Body of pancreas (tissue), 4 donors: Measurements from ENCODE around the gene KMT2C. TPM values are rescaled to one million over a fixed set of nuclear protein-coding genes. Genes with fewer than 3 reads are reported as not detected.
"Not testable (repeated sequence)": the region's sequence is repeated elsewhere in the genome, so short reads cannot be mapped to it uniquely, and the experiment has no call there.

Source experiments
- ATAC-seq: fragments of 150-250 bp; one replicate; pipeline ENCODE4 v1.9.1; 2016
- DNase-seq, 4 donors: peaks; one replicate each; pipeline ENCODE4 v3.0.0-alpha.2; 2019
- H3K27ac ChIP-seq, 4 donors: fragments of 200-600 bp; sonication (generic); 1 replicate in 3 of 4; 2 replicates in 1 of 4; pipeline versions ENCODE4 v1.5.1 to v1.6.1; 2016 to 2019; ENCODE audit warnings: mild to moderate bottlenecking in 1 of 4, mixed read lengths in 1 of 4, moderate library complexity in 1 of 4
- H3K27me3 ChIP-seq, 2 donors: fragments of 200-600 bp; sonication (generic); one replicate each; pipeline ENCODE4 v1.6.0; 2016; ENCODE audit warnings: mild to moderate bottlenecking in 1 of 2
- H3K36me3 ChIP-seq, 2 donors: fragments of 200-600 bp; sonication (generic); replicated peaks in 1 of 2; 2 replicates each; pipeline ENCODE4 v1.5.1; 2016; ENCODE audit warnings: low read depth in 2 of 2; ENCODE audit not compliant: insufficient read depth in 1 of 2
- H3K4me1 ChIP-seq: fragments of 200-600 bp; sonication (generic); one replicate; pipeline ENCODE4 v1.6.0; 2016
- H3K4me3 ChIP-seq, 2 donors: fragments of 200-600 bp; sonication (generic); 1 replicate in 1 of 2; 2 replicates in 1 of 2; pipeline ENCODE4 v1.5.1; 2016 to 2019
- H3K9me3 ChIP-seq, 3 donors: fragments of 200-600 bp; sonication (generic); 1 replicate in 2 of 3; 2 replicates in 1 of 3; pipeline ENCODE4 v1.5.1; 2016
- CTCF ChIP-seq, 7 experiments: fragments of 450-650 bp in 4 of 7; fragments of 200-600 bp in 3 of 7; sonication (generic) in 3 of 7; IDR thresholded peaks; one replicate each; pipeline ENCODE4 v1.5.1; 2016 to 2019; ENCODE audit warnings: antibody characterized with exemption in 7 of 7
- POLR2A ChIP-seq, 3 donors: fragments of 450-650 bp; IDR thresholded peaks; one replicate each; pipeline ENCODE4 v1.6.1; 2016; ENCODE audit warnings: antibody characterized with exemption in 3 of 3, mild to moderate bottlenecking in 2 of 3
- WGBS, 2 donors: methylation state at CpG; one replicate each; pipeline ENCODE4 v1.1.5; 2017; 5-methylcytosine and 5-hydroxymethylcytosine counted together
- intact Hi-C: fragments of 100-400 bp; cut with DNase I; formaldehyde crosslinking; loops from one replicate; pipeline ENCODE4 v1.15.1; 2023
- total RNA-seq, 2 donors: library from RNA; depleted of rRNA; stranded (reverse); fragments of >200 nt; gene quantifications; one replicate each; pipeline ENCODE4 v1.1.0, GENCODE V29; 2016

KMT2C gene
- total RNA-seq, 2 donors from 2014 or later: 58.9 to 71.5 TPM

GRCh38 chr7:152419473-152420429 lies 16.1 kb downstream of the KMT2C start:
- intact Hi-C loops: no loop called here
- Histone ChIP-seq H3K4me1 (peaks cover 6% of the 10 kb centered on the region), H3K27me3 (no peaks in the 10 kb centered on the region), H3K36me3 (no peaks in the 10 kb centered on the region), H3K9me3 (peaks cover 0 to 7% (median 0%) of the 10 kb centered on the region in 3 donors), H3K4me3 (no peak overlapping the region), H3K27ac (no peak overlapping the region)
- ATAC-seq: no peak
- 76 to 80% methylated on average over 5 of the region's 5 CpGs for WGBS, 2 donors
- no peak for DNase-seq
- TF ChIP-seq POLR2A (IDR thresholded peaks at IDR 0.05) (no peak), CTCF (IDR thresholded peaks at IDR 0.05) (no peak)

DNA sequence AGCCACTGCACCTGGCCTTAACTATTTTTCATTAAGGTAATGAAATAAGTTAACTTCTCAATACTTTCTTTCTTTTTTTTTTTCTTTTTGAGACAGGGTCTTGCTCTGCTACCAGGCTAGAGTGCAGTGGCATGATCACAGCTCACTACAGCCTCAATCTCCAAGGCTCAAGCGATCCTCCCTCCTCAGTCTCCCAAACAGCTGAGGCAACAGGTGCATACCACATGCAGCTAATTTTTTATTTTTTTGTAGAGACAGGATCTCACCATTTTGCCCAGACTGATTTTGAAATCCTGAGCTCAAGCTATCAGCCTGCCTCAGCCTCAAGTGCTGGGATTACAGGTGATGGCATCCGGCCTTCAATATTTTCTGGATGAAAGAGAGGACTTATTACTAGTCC lies 21.0 kb downstream of the KMT2C start:
- Histone ChIP-seq H3K4me3 (no peak overlapping the region), H3K36me3 (no peaks in the 10 kb centered on the region), H3K27ac (no peak overlapping the region), H3K27me3 (no peaks in the 10 kb centered on the region), H3K4me1 (peaks cover 11% of the 10 kb centered on the region), H3K9me3 (no peaks in the 10 kb centered on the region)
- DNase-seq (no peak), ATAC-seq (no peak)
- WGBS, 2 donors: 89 to 100% methylated on average over 2 of the region's 2 CpGs
- intact Hi-C loops: no loop called here
- TF ChIP-seq POLR2A (IDR thresholded peaks at IDR 0.05) (no peak), CTCF (IDR thresholded peaks at IDR 0.05) (no peak)

DNA sequence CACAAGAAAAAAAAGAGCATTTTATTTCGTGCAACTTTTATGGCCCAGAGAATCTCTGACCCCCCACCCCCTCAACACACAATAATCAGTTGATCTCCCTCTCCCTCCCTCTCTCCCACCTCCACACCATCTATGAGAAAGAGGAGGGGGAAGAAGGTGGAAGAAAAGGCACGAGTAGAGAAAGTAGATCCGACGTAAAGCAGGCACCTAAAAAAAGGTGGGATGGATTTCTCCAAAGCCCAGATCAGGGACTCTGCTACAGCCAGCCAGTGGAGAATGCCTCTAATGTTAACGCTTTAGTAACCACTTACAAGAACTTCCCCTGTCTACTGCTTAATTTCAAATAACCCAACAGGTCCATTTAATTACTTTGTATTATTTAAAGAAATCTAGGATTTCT lies 24.4 kb downstream of the KMT2C start:
- DNase-seq: no peak

GRCh38 chr7:152406491-152406890 lies 29.3 kb downstream of the KMT2C start:
- WGBS, 2 donors: 22 to 23% methylated on average over 3 of the region's 3 CpGs
- DNase-seq: no peak
- ATAC-seq: no peak

More for the DNA sequence above, 24.4 kb downstream of the KMT2C start:
- Histone ChIP-seq H3K36me3 (no peaks in the 10 kb centered on the region), H3K4me3 (no peak overlapping the region), H3K4me1 (peaks cover 11% of the 10 kb centered on the region), H3K27me3 (no peaks in the 10 kb centered on the region), H3K9me3 (no peaks in the 10 kb centered on the region), H3K27ac (no peak overlapping the region)
- TF ChIP-seq CTCF (IDR thresholded peaks at IDR 0.05) (no peak), POLR2A (IDR thresholded peaks at IDR 0.05) (no peak)
- intact Hi-C loops: no loop called here
- WGBS, 2 donors: 18 to 23% methylated on average over 5 of the region's 5 CpGs
- ATAC-seq: peak; percentile 22

DNA sequence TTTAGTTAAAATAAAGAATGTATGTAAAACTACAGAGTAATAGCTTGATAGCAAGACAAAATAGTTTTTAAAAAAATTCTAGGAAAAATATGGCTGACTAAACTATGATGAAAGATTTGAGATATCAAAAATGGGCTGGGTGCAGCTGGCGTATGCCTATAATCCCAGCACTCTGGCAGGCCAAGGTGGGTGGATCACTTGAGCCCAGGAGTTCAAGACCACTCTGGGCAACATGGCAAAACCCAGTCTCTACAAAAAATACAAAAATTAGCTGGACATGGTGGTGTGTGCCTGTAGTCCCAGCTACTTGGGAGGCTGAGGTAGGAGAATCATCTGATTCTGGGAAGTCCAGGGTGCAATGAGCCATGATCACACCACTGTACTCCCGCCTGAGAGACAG lies 29.8 kb downstream of the KMT2C start:
- ATAC-seq, intact Hi-C loops, H3K27me3 ChIP-seq, H3K36me3 ChIP-seq, H3K4me1 ChIP-seq, H3K27ac ChIP-seq, DNase-seq, H3K9me3 ChIP-seq, H3K4me3 ChIP-seq: not testable (repeated sequence)
- WGBS, 2 donors: 37 to 38% methylated on average over 2 of the region's 2 CpGs

More at GRCh38 chr7:152406491-152406890, 29.3 kb downstream of the KMT2C start:
- Histone ChIP-seq H3K36me3 (no peaks in the 10 kb centered on the region), H3K27ac (no peak overlapping the region), H3K4me3 (no peak overlapping the region), H3K4me1 (peaks cover 4% of the 10 kb centered on the region), H3K9me3 (no peaks in the 10 kb centered on the region), H3K27me3 (no peaks in the 10 kb centered on the region)
- TF ChIP-seq POLR2A (IDR thresholded peaks at IDR 0.05) (no peak), CTCF (IDR thresholded peaks at IDR 0.05) (no peak)
- intact Hi-C loops: no loop called here
